Measurements from ENCODE around the gene MESP2. TPM values are rescaled to one million over a fixed set of nuclear protein-coding genes. Genes with fewer than 3 reads are reported as not detected.

Gene MESP2
- total and polyA plus RNA-seq, 2 experiments from 2014 or later: not detected

DNA sequence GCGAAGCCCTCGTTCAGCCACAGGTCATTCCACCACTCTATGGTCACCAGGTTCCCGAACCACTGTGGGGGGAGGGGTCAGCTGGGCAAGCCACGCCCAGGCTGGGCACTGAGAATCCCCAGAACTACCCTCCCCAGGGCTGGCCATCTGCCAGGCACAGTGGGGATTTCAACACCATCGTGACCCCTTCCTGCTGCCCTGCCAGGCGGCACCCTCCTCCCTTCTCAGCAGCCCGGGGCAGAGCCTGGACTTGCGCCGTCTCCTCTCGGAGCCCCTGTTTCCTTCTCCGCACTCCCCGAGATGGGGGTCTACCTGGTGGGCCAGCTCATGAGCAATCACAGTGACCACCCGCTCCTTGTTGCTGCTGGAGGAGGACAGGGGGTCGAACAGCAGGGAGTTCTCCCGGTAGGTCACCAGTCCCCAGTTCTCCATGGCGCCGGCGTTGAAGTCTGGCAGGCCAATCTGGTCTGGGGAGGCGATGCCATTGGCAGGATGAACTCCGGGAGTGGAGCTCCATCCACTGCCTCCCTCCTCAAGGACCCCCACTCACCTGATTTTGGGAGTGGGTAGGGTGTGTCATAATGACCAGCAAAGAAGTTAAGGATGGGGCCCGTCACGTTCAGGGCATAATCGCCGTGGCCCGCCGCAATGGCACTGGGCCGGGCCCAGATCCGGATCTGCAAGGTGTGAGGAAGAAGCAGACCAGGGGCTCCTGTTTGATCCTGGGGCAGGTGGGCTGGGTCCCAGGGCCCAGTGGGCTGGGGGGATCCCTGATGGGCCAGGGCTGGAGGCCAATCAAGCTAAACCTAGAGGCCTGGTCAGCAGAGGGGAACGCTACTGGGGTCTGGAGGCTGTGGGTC is 28.0 kb downstream of the MESP2 start:
- H3K9me2 ChIP-seq (ENCODE audit: insufficient read depth): no peaks in the 10 kb centered on the region
- no peak overlapping the region for H3K27ac ChIP-seq
- H3K9me3 ChIP-seq (ENCODE audit: low read depth): no peaks in the 10 kb centered on the region
- H3K4me2 ChIP-seq (ENCODE audit: unreplicated experiment): no peak overlapping the region
- 94 to 95% methylated on average over 27 to 29 of the region's 29 CpGs for WGBS, 2 experiments (ENCODE audit: low coverage in 1 of 2, low lambda C conversion rate in 2 of 2, missing lambda C conversion rate in 2 of 2)
- peaks cover 74% of the 10 kb centered on the region for H3F3A ChIP-seq (ENCODE audit: insufficient read depth)
- no peaks in the 10 kb centered on the region for H4K20me1 ChIP-seq (ENCODE audit: insufficient read depth)
- H3K4me1 ChIP-seq (ENCODE audit: insufficient read depth): no peaks in the 10 kb centered on the region
- peaks cover 70% of the 10 kb centered on the region for H3K36me3 ChIP-seq (ENCODE audit: low read depth)
- no peaks in the 10 kb centered on the region for H3K27me3 ChIP-seq (replicated peaks; ENCODE audit: insufficient read depth)
- TF ChIP-seq EZH2phosphoT487 (IDR thresholded peaks at IDR 0.05; ENCODE audit: insufficient read depth, low read depth) (no peak), EZH2 (IDR thresholded peaks at IDR 0.05; ENCODE audit: insufficient read depth, poor library complexity, severe bottlenecking) (no peak)
- no peak overlapping the region for H3K9ac ChIP-seq
- no peak for DNase-seq
- no peak overlapping the region for H3K4me3 ChIP-seq
- H2AFZ ChIP-seq: no peak overlapping the region
- H3K79me2 ChIP-seq (ENCODE audit: insufficient read depth): peaks cover 92% of the 10 kb centered on the region
- in situ Hi-C loops (cut with MboI): no loop called here

- no peak overlapping the region for H3K9ac ChIP-seq
- no peaks in the 10 kb centered on the region for H3K9me2 ChIP-seq (ENCODE audit: insufficient read depth)
- peaks cover 61% of the 10 kb centered on the region for H3K36me3 ChIP-seq (ENCODE audit: low read depth)
- no peaks in the 10 kb centered on the region for H3K9me3 ChIP-seq (ENCODE audit: low read depth)
- 91 to 94% methylated on average over 24 to 29 of the region's 29 CpGs for WGBS, 2 experiments (ENCODE audit: low coverage in 1 of 2, low lambda C conversion rate in 2 of 2, missing lambda C conversion rate in 2 of 2)
- in situ Hi-C loops (cut with MboI): no loop called here
- H3K27me3 ChIP-seq (replicated peaks; ENCODE audit: insufficient read depth): no peaks in the 10 kb centered on the region
- H3K27ac ChIP-seq: no peak overlapping the region
- DNase-seq: no peak
- H3K4me1 ChIP-seq (ENCODE audit: insufficient read depth): no peaks in the 10 kb centered on the region; the same call in 1 of the 2 replicates
- TF ChIP-seq EZH2 (IDR thresholded peaks at IDR 0.05; ENCODE audit: insufficient read depth, poor library complexity, severe bottlenecking) (no peak), EZH2phosphoT487 (IDR thresholded peaks at IDR 0.05; ENCODE audit: insufficient read depth, low read depth) (no peak)
- H3K4me3 ChIP-seq: no peak overlapping the region
- no peak overlapping the region for H2AFZ ChIP-seq
- peaks cover 98% of the 10 kb centered on the region for H3K79me2 ChIP-seq (ENCODE audit: insufficient read depth)
- peaks cover 75% of the 10 kb centered on the region for H3F3A ChIP-seq (ENCODE audit: insufficient read depth)
- no peaks in the 10 kb centered on the region for H4K20me1 ChIP-seq (ENCODE audit: insufficient read depth)
- H3K4me2 ChIP-seq (ENCODE audit: unreplicated experiment): no peak overlapping the region
Observed at GRCh38 chr15:89805241-89806209, 29.4 kb downstream of the MESP2 start.

DNA sequence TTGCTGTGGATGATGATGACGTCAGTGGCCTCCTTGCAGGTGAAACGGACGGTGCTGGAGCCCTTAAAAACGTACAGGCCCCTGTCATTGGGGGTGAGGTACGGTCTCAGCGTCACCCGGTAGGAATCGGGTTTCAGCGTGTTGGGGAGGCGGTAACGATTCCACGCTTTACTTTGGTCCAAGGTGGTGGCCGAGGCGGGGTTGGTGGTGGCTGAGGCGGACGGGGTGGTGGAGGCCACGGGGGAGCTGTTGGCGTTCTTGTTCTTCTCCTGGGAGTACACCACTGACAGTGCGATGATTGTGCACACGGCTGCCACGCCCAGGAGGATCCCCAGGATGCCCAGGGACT is 30.1 kb downstream of the MESP2 start:
- H3K36me3 ChIP-seq (ENCODE audit: low read depth): peaks cover 54% of the 10 kb centered on the region; the same call in 1 of the 2 replicates
- 81 to 83% methylated on average over 20 to 21 of the region's 21 CpGs for WGBS, 2 experiments (ENCODE audit: low coverage in 1 of 2, low lambda C conversion rate in 2 of 2, missing lambda C conversion rate in 2 of 2)

More for the DNA sequence above, 30.1 kb downstream of the MESP2 start:
- Histone ChIP-seq H3K27ac (no peak overlapping the region), H3K9ac (no peak overlapping the region), H2AFZ (no peak overlapping the region), H3K79me2 (ENCODE audit: insufficient read depth) (peaks cover 99% of the 10 kb centered on the region), H3K4me3 (no peak overlapping the region), H3K4me1 (ENCODE audit: insufficient read depth) (peaks cover 5% of the 10 kb centered on the region), H4K20me1 (ENCODE audit: insufficient read depth) (no peaks in the 10 kb centered on the region), H3K9me2 (ENCODE audit: insufficient read depth) (no peaks in the 10 kb centered on the region), H3F3A (ENCODE audit: insufficient read depth) (peaks cover 75% of the 10 kb centered on the region), H3K27me3 (replicated peaks; ENCODE audit: insufficient read depth) (no peaks in the 10 kb centered on the region), H3K4me2 (ENCODE audit: unreplicated experiment) (no peak overlapping the region), H3K9me3 (ENCODE audit: low read depth) (no peaks in the 10 kb centered on the region)
- no peak for DNase-seq
- no peak for TF ChIP-seq EZH2phosphoT487 (IDR thresholded peaks at IDR 0.05; ENCODE audit: insufficient read depth, low read depth)
- TF ChIP-seq EZH2 (IDR thresholded peaks at IDR 0.05; ENCODE audit: insufficient read depth, poor library complexity, severe bottlenecking): no peak
- in situ Hi-C loops (cut with MboI): no loop called here

Measured in GM23248 (cell line).